ENCODE data around the gene SEMA4A.

SEMA4A gene

DNA sequence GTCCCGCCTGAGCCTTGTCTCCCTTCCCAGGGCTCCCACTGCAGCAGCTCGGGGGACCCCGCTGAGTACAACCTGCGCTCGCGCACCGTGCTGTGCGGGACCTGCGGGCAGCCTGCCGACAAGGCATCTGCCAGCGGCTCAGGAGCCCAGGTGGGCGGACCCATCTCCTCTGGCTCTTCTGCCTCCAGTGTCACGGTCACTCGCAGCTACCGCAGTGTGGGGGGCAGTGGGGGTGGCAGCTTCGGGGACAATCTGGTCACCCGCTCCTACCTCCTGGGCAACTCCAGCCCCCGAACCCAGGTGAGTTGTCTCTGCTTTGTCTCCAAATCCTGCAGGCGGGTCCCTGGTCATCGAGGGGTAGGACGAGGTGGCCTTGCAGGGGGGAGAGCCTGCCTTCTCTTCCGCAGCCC, 14.9 kb upstream of the SEMA4A start:
- Histone ChIP-seq H3F3A (ENCODE audit: control insufficient read depth, insufficient read depth) (no peaks in the 10 kb centered on the region), H3K9me3 (ENCODE audit: control insufficient read depth, insufficient read depth, low read length) (no peaks in the 10 kb centered on the region), H3K79me2 (ENCODE audit: control insufficient read depth, low read length) (no peaks in the 10 kb centered on the region), H3K4me1 (ENCODE audit: control insufficient read depth, low read length) (no peaks in the 10 kb centered on the region), H4K20me1 (ENCODE audit: control insufficient read depth, insufficient read depth, low read depth, low read length) (no peaks in the 10 kb centered on the region), H3K4me3 (ENCODE audit: low read length) (no peak overlapping the region), H3K27ac (ENCODE audit: low read depth, low read length) (no peak overlapping the region), H3K36me3 (ENCODE audit: control insufficient read depth, low read length) (no peaks in the 10 kb centered on the region), H3K4me2 (ENCODE audit: low read length) (no peak overlapping the region), H3K27me3 (ENCODE audit: control insufficient read depth, low read length) (no peaks in the 10 kb centered on the region), H3K9me2 (replicated peaks; ENCODE audit: control insufficient read depth, low read length) (no peaks in the 10 kb centered on the region)
- no peak for TF ChIP-seq EZH2phosphoT487 (IDR thresholded peaks at IDR 0.05; ENCODE audit: borderline replicate concordance, low read length)
- TF ChIP-seq, protein P1, sequence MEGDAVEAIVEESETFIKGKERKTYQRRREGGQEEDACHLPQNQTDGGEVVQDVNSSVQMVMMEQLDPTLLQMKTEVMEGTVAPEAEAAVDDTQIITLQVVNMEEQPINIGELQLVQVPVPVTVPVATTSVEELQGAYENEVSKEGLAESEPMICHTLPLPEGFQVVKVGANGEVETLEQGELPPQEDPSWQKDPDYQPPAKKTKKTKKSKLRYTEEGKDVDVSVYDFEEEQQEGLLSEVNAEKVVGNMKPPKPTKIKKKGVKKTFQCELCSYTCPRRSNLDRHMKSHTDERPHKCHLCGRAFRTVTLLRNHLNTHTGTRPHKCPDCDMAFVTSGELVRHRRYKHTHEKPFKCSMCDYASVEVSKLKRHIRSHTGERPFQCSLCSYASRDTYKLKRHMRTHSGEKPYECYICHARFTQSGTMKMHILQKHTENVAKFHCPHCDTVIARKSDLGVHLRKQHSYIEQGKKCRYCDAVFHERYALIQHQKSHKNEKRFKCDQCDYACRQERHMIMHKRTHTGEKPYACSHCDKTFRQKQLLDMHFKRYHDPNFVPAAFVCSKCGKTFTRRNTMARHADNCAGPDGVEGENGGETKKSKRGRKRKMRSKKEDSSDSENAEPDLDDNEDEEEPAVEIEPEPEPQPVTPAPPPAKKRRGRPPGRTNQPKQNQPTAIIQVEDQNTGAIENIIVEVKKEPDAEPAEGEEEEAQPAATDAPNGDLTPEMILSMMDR (IDR thresholded peaks at IDR 0.05; ENCODE audit: low read depth, low read length, poor library complexity, severe bottlenecking) = no peak

GRCh38 chr1:156140879-156141707, 12.3 kb upstream of the SEMA4A start:
- H3K27me3 ChIP-seq (ENCODE audit: control insufficient read depth, low read length) = no peaks in the 10 kb centered on the region
- H3K27ac ChIP-seq (ENCODE audit: low read depth, low read length) = no peak overlapping the region
- no peaks in the 10 kb centered on the region for H3K9me2 ChIP-seq (replicated peaks; ENCODE audit: control insufficient read depth, low read length)
- no peaks in the 10 kb centered on the region for H4K20me1 ChIP-seq (ENCODE audit: control insufficient read depth, insufficient read depth, low read depth, low read length)
- no peak overlapping the region for H3K4me2 ChIP-seq (ENCODE audit: low read length)
- H3F3A ChIP-seq (ENCODE audit: control insufficient read depth, insufficient read depth) = no peaks in the 10 kb centered on the region
- H3K4me1 ChIP-seq (ENCODE audit: control insufficient read depth, low read length) = peaks cover 4% of the 10 kb centered on the region
- H3K9me3 ChIP-seq (ENCODE audit: control insufficient read depth, insufficient read depth, low read length) = no peaks in the 10 kb centered on the region
- H3K36me3 ChIP-seq (ENCODE audit: control insufficient read depth, low read length) = no peaks in the 10 kb centered on the region
- TF ChIP-seq EZH2phosphoT487 (IDR thresholded peaks at IDR 0.05; ENCODE audit: borderline replicate concordance, low read length) = no peak
- TF ChIP-seq, protein P1 (IDR thresholded peaks at IDR 0.05; ENCODE audit: low read depth, low read length, poor library complexity, severe bottlenecking) = peak; percentile 95
- H3K4me3 ChIP-seq (ENCODE audit: low read length) = no peak overlapping the region
- H3K79me2 ChIP-seq (ENCODE audit: control insufficient read depth, low read length) = no peaks in the 10 kb centered on the region

DNA sequence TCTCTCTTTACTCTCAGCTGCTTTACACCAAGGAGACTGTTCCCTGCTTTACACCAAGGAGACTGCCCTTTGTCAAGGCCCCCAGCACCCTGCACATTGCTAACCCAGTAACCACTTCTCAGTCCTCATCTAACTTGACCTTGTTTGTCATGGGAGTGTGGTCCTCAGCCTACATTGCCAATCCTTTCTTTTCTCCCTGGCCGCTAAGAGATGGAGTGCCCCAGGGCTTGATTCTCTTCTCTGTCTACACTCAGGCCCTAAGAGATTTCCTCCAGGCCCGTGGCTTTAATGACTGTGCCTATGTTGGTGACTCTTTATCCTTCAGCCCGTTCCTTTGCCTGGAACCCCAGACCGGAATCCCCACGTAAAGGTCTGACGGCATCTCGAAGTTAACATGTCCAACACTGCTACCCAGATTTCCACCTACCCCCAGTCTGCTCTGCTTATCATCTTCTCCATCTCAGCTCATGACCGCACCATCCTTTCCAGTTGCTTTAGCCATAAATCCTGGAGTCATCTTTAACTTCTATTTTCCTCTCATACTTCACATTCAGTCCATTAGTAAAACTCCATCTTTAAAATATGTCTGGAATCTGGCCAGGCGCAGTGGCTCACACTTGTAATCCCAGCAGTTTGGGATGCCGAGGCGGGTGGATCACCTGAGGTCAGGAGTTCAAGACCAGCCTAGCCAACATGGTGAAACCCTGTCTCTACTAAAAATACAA, 9.5 kb upstream of the SEMA4A start:
- Histone ChIP-seq H3K9me2 (replicated peaks; ENCODE audit: control insufficient read depth, low read length) (no peaks in the 10 kb centered on the region), H3K79me2 (ENCODE audit: control insufficient read depth, low read length) (no peaks in the 10 kb centered on the region), H4K20me1 (ENCODE audit: control insufficient read depth, insufficient read depth, low read depth, low read length) (no peaks in the 10 kb centered on the region), H3K4me1 (ENCODE audit: control insufficient read depth, low read length) (peaks cover 33% of the 10 kb centered on the region), H3K4me3 (ENCODE audit: low read length) (no peak overlapping the region), H3K27ac (ENCODE audit: low read depth, low read length) (no peak overlapping the region), H3K27me3 (ENCODE audit: control insufficient read depth, low read length) (no peaks in the 10 kb centered on the region), H3K36me3 (ENCODE audit: control insufficient read depth, low read length) (no peaks in the 10 kb centered on the region), H3F3A (ENCODE audit: control insufficient read depth, insufficient read depth) (no peaks in the 10 kb centered on the region; the same call in 1 of the 2 replicates), H3K4me2 (ENCODE audit: low read length) (no peak overlapping the region), H3K9me3 (ENCODE audit: control insufficient read depth, insufficient read depth, low read length) (no peaks in the 10 kb centered on the region)
- TF ChIP-seq EZH2phosphoT487 (IDR thresholded peaks at IDR 0.05; ENCODE audit: borderline replicate concordance, low read length) = no peak
- TF ChIP-seq, protein P1 (IDR thresholded peaks at IDR 0.05; ENCODE audit: low read depth, low read length, poor library complexity, severe bottlenecking) = no peak

Measured in DOHH2 (cell line).